GM15510 (cell line): Measurements from ENCODE around the gene ARL15.

Experiments
- POLR2A ChIP-seq: IDR thresholded peaks from 3 replicates; pipeline ENCODE4 v1.6.1; 2011; ENCODE audit warnings: borderline replicate concordance; ENCODE audit not compliant: insufficient read length; ENCODE audit errors: extremely low read depth

Gene ARL15

DNA sequence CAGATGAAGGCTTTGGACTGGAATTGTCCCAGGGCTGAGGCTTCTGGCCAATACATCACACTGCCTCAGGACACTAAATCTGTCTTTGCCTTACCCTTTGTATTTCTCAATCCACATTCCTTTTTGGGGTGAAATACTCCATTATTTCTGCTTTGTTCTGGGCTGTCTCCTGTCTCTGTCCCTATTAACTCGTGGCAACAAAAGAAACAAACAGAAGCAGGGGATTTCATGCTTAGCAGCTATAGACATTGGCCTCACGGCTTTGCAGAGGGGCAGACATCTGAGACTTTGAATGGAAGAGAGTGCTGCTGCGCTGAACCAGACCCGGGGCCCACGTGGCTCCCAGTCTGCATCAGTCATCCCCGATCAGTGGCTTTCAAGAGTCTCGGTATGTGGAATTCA is 129.7 kb downstream of the ARL15 start:
- no peak for TF ChIP-seq POLR2A

DNA sequence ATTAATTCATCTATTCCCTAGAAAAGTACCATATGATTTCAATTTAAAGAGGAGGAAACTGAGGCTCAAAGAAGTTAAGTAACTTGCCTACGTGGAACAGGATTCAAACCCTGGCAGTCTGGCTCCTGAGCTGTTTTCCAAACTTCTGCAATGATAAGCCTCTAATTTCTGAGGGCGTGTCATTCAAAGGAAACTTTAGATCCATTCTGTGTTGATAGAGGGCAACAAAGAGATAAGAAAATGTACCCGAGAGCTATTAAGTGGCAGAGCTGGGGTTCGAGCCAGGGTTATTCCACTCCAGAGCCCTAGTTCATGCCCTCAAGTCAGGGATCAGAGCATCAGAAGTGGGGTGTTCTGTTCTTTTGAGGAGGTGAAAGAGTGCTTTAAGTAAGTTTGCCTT is 131.4 kb downstream of the ARL15 start:
- no peak for TF ChIP-seq POLR2A

DNA sequence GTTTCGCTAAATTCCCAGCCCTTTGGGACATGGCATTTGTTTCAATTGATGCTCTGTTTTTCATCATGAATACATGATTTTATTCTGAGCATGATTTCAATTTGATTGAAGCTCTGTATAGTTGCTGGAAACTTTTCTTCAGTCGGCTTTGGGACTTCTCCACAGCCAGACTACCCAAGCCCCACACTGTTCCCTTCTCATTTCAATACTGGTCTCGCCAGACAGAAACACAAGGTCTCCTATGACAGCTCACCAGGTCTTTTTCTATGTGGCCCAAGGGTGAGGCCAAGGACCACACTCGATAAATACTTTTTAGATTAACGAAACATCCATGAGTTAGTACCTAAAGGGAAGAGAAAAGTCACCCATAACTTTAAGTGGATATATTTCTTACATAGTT is 132.2 kb downstream of the ARL15 start:
- no peak for TF ChIP-seq POLR2A

DNA sequence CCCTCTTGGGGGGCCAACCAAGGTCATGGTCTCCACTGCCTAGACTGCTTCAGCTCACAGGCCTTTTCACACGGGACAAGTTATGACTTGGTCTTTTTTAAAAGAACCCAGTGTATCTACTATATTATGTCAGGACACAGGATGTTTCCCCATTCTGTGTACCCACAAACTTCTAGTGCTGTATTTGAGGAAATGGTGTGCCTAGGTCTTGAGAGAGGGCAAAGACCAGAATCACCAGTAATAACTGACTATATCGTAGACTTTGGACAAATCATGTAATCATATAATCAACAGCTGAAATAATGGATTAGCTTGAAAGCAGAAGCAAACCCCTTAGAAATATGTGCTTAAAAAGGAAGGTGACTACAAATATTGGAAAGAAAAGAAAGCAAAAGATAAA is 133.3 kb downstream of the ARL15 start:
- no peak for TF ChIP-seq POLR2A

DNA sequence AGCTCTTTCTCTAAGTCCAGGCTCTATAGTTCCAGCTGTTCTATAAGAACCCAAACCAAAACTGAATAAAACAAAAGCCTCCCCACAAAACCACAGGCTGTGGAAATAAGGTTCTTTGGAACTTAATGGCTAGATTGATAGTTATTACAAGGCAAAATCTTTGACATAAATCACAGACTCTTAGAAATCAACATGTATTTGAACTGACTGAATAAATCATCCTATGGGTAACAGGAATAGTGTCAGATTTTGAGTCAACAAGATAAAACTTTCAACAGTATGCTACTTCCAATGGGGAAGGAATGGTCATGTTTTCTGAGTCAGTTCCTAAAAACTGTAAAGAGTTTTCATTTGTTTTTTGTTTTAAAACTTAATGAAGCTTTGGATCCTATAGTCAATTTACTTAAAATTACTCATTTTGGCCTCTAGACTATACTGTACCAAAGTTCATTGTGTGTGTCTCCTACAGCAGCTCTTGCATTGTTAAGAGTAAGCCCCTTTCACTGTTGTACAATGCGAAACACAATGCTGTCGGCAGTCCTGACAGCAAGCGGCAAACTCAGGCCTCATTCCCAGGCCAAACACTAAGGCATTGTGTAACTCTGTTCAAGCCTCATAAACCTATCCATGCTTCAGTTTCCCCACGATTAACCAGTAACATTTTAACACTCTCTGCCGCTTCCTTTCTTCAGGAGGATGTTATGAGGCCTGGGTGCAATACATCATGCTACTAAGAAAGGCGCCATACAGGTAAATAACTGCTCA is 134.1 kb downstream of the ARL15 start:
- no peak for TF ChIP-seq POLR2A

DNA sequence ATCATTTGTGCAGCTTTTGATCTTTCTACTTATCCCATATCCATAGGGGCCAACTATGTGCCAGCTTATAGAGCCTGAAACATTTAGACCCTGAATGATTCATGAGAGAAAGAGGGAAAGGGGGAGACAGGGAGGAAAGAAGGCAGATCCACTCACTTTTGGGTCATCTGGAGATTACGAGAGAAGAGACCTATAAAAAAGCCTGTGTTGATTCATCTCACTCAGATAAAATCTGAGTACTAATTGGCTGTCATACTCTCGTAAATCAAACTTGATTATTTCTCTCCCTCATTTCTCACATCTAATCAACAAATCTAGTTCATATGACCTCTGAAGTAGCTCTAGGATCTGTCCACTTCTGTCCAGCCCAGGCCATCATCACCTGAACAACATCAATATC is 137.1 kb downstream of the ARL15 start:
- TF ChIP-seq POLR2A = no peak

DNA sequence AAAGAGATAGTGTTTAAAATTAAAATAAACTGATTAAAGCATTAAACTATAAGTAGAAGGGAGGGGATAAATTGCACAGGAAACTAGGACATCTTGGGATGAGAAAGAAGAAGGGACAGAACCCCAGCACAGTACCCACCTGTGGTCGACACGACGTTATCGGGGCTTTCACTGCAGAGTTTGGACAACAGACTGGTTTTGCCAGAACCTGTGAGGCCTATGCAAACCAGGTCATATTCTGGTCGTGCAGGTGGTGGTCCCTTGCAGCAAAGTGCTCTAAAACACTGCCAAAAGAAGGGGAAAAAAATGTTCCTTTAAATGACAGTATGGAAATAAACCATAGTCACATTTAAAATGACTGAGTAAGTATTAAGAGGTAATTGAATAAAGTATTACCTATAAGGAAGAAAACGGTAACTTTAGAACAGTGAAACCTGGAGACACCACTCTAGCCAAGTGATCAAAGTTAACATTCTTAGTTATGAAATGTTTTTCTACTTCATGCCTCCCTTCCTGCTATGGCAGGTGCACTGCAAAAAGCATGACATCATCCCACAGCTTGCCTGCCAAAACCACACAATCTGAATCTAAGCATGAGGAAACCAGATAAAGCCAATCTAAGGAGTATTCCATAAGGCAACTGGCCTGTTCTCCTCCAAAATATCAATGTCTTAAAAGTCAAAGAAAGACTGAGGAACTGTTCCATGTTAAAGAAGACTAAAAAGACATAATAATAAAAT is 138.6 kb downstream of the ARL15 start:
- TF ChIP-seq POLR2A = no peak

DNA sequence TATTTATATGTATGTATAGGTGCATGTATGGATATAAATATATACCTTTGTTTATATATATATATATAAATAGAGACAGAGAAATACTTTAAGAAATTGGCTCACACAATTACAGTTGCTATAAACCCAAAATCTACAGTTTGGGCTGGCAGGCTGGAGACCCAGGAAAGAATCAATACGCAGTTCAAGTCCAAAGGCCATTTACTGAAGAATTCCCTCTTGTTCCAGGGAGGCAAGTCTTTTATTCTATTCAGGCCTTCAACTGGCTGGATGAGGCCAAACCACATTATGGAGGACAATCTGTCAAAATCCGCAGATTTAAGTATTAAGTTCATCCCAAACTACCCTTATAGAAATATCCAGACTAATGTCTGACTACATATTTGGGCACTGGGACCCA is 144.7 kb downstream of the ARL15 start:
- no peak for TF ChIP-seq POLR2A

DNA sequence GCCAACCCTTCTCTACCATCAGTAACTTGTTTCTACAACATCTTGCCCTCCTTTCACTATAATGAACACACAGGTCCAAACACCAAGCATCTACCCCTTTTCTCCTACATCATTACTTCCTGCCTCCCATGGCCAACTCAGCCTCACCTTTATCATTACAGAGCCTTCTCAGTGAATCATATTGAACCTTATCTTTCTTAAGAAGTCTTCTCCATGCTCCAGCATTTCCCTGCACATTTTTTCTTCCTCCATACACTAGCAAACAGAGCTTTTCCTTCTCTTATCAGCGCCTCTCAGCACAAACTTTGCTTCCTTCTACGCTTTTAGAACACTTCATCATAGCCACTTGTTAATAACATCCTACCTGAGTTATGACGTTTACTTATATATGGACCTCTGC is 148.2 kb downstream of the ARL15 start:
- no peak for TF ChIP-seq POLR2A

DNA sequence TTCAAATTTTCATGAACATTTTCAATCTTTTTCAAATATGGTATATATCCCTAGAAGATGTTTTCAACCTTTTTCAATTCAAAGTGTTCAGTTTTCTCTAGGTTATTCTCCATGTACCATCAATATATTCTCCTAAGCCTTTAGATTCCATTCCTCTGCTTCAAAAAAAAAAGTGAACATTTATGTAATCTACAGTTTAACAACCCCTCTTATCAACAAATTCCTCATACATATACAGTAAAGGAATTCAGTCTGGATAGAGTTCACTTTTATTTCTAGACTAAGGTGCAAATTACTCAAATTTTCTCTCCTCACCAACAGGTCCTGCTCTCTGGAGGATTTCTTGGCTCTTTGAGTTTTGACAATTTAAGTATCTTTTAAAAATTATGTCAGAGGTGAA is 150.0 kb downstream of the ARL15 start:
- TF ChIP-seq POLR2A = no peak

DNA sequence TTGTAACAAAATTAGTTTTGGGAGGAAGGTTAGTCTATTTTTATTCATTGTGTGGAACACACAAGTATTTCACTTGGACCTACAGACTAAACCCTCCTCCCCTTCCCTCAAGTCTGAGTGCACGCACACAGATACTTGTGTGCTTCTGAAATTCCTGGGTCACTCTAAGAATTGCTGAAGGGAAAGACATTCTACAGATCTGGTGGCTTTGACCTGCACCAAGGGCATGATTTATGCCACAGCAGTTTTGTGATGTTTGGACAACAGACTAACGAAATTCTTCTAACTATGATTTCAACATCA is 150.5 kb downstream of the ARL15 start:
- TF ChIP-seq POLR2A = no peak

DNA sequence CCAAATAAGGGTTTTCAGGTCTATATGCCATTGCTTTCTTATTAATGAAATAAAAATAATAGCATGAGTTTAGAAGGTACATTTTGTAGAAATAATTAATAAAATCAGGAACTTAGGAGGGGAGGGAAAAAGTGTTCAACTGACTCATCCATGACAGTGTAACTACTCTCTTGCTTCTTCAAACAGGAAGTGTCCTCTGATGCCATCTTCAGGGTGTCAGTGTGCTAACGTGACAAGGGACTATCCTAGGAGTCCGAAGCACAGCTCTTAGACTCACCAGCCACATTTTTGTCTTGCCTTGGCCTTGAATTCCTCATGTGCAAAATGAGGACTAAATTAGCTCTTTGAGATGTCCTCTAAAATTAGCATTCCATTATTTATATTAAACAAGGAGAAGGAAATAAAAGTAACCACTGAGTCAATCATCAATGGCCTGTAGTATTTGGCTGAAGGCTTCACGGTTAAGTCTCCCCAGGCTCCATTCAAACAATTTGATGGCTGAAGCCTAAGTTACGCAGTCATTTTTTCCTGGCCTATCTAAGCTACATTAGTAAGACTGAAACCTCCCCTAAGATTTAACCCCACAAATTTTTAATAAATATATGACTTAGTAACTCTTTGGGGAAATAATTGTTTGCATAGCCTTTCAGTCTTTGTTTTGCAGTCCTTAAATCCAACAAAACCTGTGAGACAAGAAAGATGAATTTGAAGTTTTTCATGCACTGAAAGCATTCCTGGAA is 151.1 kb downstream of the ARL15 start:
- no peak for TF ChIP-seq POLR2A

DNA sequence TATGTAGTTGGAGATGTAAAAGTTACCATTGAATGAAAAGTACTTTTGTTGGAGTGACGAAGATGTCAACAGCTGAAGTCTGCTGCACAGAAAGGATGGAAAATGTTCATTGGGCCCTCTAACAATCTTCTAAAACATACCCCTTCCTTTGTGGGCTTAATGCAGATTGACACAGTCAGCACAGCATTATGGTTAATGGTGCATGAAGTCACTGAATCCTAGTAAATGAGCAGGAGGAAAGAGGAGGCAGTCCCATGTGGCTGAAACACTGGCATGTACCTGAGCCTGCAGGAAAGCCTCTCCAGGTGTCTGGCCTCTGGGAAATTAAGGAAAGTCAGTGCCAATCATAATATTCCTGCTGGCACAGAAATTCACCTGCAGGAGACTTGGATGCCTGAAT is 153.8 kb downstream of the ARL15 start:
- no peak for TF ChIP-seq POLR2A

DNA sequence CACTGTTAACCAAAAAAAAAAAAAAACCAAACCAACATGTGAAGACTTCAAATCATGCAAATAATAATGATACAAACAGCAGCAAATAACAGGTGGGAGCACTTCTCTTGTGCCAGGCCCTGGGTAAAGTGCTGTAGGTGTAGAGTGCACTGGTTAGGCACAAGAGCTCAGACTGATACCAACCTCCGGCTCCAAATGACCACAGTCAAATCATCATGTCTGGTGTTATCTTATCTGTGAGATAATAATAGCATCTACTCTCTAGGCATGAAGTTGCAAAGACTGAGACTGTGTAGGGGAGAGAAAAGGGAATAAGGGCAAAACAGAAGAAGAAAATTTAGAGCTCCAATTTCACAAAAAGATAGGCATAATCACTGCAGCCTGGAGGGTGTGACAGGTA is 159.5 kb downstream of the ARL15 start:
- no peak for TF ChIP-seq POLR2A

DNA sequence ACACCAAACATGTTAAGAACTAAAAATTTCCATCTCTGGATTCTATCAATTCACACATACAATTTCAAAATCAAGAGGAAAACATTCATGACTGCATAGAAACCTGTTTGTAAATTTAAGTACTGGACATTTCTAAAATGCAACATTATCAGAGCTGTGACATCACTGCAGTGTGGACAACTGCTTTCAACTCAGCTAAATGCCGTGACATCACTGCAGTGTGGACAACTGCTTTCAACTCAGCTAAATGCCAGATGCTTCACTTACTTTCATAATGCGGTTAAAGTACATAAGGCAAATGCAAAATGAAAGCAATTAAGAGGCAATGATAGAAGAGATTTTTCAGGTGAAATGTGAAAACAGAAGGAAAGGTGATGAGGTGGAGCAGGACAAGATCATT is 161.5 kb downstream of the ARL15 start:
- no peak for TF ChIP-seq POLR2A
